ENCODE results near the gene BLID. TPM values are rescaled to one million over a fixed set of nuclear protein-coding genes. Genes with fewer than 3 reads are reported as not detected.

The BLID gene
- polyA plus RNA-seq, 1 donor from 2014 or later = not detected

DNA sequence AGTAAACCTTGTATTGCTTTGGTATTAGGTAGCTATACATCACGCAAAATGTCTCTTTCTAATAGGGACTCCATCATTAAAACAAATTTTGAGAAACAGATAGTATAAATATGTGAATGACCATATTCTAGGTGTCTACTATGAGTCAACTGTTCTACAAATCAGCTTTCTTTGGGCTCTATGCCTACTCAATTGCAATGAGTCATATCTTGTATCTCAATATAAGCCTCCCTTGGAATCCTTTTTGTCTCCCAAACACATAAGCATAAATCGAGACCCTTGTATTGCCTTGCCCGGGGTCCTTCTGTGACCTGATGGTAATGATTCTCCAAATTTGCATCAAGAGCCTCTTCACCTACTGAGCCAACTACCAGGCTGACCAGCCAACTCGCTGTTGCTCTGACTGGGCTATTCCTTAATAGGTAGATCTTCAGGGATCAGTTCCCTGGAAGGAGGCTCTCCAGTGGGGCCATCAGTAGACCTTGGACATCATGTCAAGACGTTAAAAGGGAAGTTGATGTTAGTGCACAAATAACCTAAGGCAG, 22.2 kb downstream of the BLID start:
- H3K9me3 ChIP-seq (ENCODE audit: low read length) = no peaks in the 10 kb centered on the region
- H3K9ac ChIP-seq (ENCODE audit: low read length) = no peak overlapping the region
- no peaks in the 10 kb centered on the region for H3K27me3 ChIP-seq (ENCODE audit: insufficient read depth, low read depth, low read length)
- no peaks in the 10 kb centered on the region for H4K20me1 ChIP-seq (ENCODE audit: insufficient read depth)
- H3K79me2 ChIP-seq (replicated peaks; ENCODE audit: insufficient read depth, low read length) = peaks cover 99% of the 10 kb centered on the region
- no peak overlapping the region for H3K4me2 ChIP-seq (ENCODE audit: low read length)
- no peak overlapping the region for H3K27ac ChIP-seq (ENCODE audit: low read length)
- no peaks in the 10 kb centered on the region for H3K9me2 ChIP-seq (ENCODE audit: insufficient read depth, low read length)
- peak overlapping the region; percentile 71 for H3K4me3 ChIP-seq (ENCODE audit: low read length)
- peaks cover 9% of the 10 kb centered on the region for H3F3A ChIP-seq (ENCODE audit: insufficient read depth, low read length, poor library complexity, severe bottlenecking)
- H3K36me3 ChIP-seq (ENCODE audit: insufficient read depth, low read length) = peaks cover 30% of the 10 kb centered on the region
- no peak overlapping the region for H2AFZ ChIP-seq (ENCODE audit: low read depth, low read length)
- no peak for TF ChIP-seq RAD21 (conservative IDR thresholded peaks at IDR 0.05)
- no peak for TF ChIP-seq TAF1 (IDR thresholded peaks at IDR 0.05; ENCODE audit: low read depth)
- TF ChIP-seq, protein P1, sequence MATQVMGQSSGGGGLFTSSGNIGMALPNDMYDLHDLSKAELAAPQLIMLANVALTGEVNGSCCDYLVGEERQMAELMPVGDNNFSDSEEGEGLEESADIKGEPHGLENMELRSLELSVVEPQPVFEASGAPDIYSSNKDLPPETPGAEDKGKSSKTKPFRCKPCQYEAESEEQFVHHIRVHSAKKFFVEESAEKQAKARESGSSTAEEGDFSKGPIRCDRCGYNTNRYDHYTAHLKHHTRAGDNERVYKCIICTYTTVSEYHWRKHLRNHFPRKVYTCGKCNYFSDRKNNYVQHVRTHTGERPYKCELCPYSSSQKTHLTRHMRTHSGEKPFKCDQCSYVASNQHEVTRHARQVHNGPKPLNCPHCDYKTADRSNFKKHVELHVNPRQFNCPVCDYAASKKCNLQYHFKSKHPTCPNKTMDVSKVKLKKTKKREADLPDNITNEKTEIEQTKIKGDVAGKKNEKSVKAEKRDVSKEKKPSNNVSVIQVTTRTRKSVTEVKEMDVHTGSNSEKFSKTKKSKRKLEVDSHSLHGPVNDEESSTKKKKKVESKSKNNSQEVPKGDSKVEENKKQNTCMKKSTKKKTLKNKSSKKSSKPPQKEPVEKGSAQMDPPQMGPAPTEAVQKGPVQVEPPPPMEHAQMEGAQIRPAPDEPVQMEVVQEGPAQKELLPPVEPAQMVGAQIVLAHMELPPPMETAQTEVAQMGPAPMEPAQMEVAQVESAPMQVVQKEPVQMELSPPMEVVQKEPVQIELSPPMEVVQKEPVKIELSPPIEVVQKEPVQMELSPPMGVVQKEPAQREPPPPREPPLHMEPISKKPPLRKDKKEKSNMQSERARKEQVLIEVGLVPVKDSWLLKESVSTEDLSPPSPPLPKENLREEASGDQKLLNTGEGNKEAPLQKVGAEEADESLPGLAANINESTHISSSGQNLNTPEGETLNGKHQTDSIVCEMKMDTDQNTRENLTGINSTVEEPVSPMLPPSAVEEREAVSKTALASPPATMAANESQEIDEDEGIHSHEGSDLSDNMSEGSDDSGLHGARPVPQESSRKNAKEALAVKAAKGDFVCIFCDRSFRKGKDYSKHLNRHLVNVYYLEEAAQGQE (IDR thresholded peaks at IDR 0.05; ENCODE audit: borderline replicate concordance) = no peak
- TF ChIP-seq MXI1 (conservative IDR thresholded peaks at IDR 0.05; ENCODE audit: poor library complexity, severe bottlenecking) = no peak
- TF ChIP-seq, protein P2, sequence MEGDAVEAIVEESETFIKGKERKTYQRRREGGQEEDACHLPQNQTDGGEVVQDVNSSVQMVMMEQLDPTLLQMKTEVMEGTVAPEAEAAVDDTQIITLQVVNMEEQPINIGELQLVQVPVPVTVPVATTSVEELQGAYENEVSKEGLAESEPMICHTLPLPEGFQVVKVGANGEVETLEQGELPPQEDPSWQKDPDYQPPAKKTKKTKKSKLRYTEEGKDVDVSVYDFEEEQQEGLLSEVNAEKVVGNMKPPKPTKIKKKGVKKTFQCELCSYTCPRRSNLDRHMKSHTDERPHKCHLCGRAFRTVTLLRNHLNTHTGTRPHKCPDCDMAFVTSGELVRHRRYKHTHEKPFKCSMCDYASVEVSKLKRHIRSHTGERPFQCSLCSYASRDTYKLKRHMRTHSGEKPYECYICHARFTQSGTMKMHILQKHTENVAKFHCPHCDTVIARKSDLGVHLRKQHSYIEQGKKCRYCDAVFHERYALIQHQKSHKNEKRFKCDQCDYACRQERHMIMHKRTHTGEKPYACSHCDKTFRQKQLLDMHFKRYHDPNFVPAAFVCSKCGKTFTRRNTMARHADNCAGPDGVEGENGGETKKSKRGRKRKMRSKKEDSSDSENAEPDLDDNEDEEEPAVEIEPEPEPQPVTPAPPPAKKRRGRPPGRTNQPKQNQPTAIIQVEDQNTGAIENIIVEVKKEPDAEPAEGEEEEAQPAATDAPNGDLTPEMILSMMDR (IDR thresholded peaks at IDR 0.05; ENCODE audit: poor library complexity, severe bottlenecking) = no peak
- no peak for TF ChIP-seq EZH2 (IDR thresholded peaks at IDR 0.05; ENCODE audit: borderline replicate concordance, insufficient read depth, low read length, poor library complexity, severe bottlenecking)
- TF ChIP-seq EP300 (conservative IDR thresholded peaks at IDR 0.05; ENCODE audit: poor library complexity, severe bottlenecking) = no peak

DNA sequence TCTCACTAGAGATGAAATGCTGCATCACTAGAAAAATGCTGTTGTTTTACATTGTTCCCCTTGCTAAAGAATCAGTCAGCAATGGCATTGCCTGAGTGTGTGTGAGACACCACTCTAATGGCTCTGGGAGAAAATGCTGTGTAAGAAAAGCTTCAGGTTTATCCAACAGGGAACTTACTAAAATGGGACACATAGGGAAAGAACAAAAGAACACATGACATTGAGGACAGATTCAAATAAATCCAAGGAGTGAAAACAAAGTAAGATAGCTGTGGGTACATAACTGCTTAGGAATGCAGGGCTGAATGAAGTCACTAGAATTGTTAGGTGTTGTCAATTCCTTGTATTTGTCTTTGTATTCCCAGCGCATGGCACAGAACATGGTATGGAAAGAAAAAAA, 24.2 kb downstream of the BLID start:
- H3K4me2 ChIP-seq (ENCODE audit: low read length) = no peak overlapping the region
- no peak overlapping the region for H2AFZ ChIP-seq (ENCODE audit: low read depth, low read length)
- H3K27ac ChIP-seq (ENCODE audit: low read length) = no peak overlapping the region
- H3K79me2 ChIP-seq (replicated peaks; ENCODE audit: insufficient read depth, low read length) = peaks cover 79% of the 10 kb centered on the region
- no peaks in the 10 kb centered on the region for H3K9me2 ChIP-seq (ENCODE audit: insufficient read depth, low read length)
- H3K9ac ChIP-seq (ENCODE audit: low read length) = no peak overlapping the region
- TF ChIP-seq EZH2 (IDR thresholded peaks at IDR 0.05; ENCODE audit: borderline replicate concordance, insufficient read depth, low read length, poor library complexity, severe bottlenecking) = no peak
- no peak for TF ChIP-seq MXI1 (conservative IDR thresholded peaks at IDR 0.05; ENCODE audit: poor library complexity, severe bottlenecking)
- no peak for TF ChIP-seq RAD21 (conservative IDR thresholded peaks at IDR 0.05)
- no peak for TF ChIP-seq EP300 (conservative IDR thresholded peaks at IDR 0.05; ENCODE audit: poor library complexity, severe bottlenecking)
- TF ChIP-seq, protein P1 (IDR thresholded peaks at IDR 0.05; ENCODE audit: borderline replicate concordance) = no peak
- no peak for TF ChIP-seq POLR2AphosphoS5 (IDR thresholded peaks at IDR 0.05)
- TF ChIP-seq SMC3 (conservative IDR thresholded peaks at IDR 0.05; ENCODE audit: poor library complexity) = no peak
- no peak for TF ChIP-seq TAF1 (IDR thresholded peaks at IDR 0.05; ENCODE audit: low read depth)
- TF ChIP-seq, protein P2 (IDR thresholded peaks at IDR 0.05; ENCODE audit: poor library complexity, severe bottlenecking) = no peak
- no peak overlapping the region for H3K4me3 ChIP-seq (ENCODE audit: low read length)
- H4K20me1 ChIP-seq (ENCODE audit: insufficient read depth) = no peaks in the 10 kb centered on the region
- no peaks in the 10 kb centered on the region for H3K27me3 ChIP-seq (ENCODE audit: insufficient read depth, low read depth, low read length)
- peaks cover 9% of the 10 kb centered on the region for H3F3A ChIP-seq (ENCODE audit: insufficient read depth, low read length, poor library complexity, severe bottlenecking)
- peaks cover 38% of the 10 kb centered on the region for H3K36me3 ChIP-seq (ENCODE audit: insufficient read depth, low read length)
- no peaks in the 10 kb centered on the region for H3K9me3 ChIP-seq (ENCODE audit: low read length)

Measured in neural cell (in vitro differentiated cells).